ENCODE measurements around the gene KRT81. TPM values are rescaled to one million over a fixed set of nuclear protein-coding genes. Genes with fewer than 3 reads are reported as not detected.

KRT81 gene
- total and polyA plus RNA-seq, 8 donors = 0.22 to 0.76 (median 0.52) TPM; not detected in 4

DNA sequence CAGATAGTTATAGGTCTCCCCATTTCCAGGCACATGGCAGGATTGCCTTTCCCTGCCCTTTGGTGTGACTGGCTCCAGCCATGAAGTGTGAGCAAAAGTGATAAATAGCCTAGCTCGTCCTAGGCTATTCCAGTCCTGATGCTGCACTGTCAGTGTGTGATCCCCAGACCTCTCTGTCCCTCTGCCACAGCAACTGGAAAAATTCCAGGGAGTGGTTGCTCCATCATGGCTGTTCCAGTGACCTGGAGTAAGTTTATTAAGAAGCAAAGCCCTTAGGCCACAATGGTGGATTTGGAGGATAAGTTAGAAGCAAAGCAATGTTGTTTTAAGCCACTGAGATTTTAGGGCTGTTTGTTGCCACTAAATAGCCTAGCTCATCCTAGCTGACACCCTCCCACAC, 39.7 kb upstream of the KRT81 start:
- Histone ChIP-seq H3K27ac (no peak overlapping the region), H3K4me1 (peaks cover 0 to 2% (median 0%) of the 10 kb centered on the region in 3 donors), H3K27me3 (no peaks in the 10 kb centered on the region), H3K36me3 (no peaks in the 10 kb centered on the region), H3K9me3 (no peaks in the 10 kb centered on the region), H3K4me3 (no peak overlapping the region)
- 42 to 76% methylated on average over 1 of the region's 1 CpG for WGBS, 2 donors
- no peak for DNase-seq
- no peak for TF ChIP-seq CTCF (IDR thresholded peaks at IDR 0.05)
- intact Hi-C loops (cut with DNase I) = no loop called here
- FAIRE-seq = no peak
- no peak for ATAC-seq

GRCh38 chr12:52327830-52328500, 36.6 kb upstream of the KRT81 start:
- intact Hi-C loops (cut with DNase I) = no loop called here
- FAIRE-seq = no peak
- Histone ChIP-seq H3K27me3 (no peaks in the 10 kb centered on the region), H3K27ac (no peak overlapping the region), H3K36me3 (no peaks in the 10 kb centered on the region), H3K4me3 (no peak overlapping the region), H3K9me3 (no peaks in the 10 kb centered on the region), H3K4me1 (peaks cover 0 to 2% (median 0%) of the 10 kb centered on the region in 3 donors)
- 48 to 52% methylated on average over 10 of the region's 10 CpGs for WGBS, 2 donors
- no peak for DNase-seq
- TF ChIP-seq CTCF (IDR thresholded peaks at IDR 0.05) = no peak
- peak; percentile 5 to 15 (median 5) for ATAC-seq

DNA sequence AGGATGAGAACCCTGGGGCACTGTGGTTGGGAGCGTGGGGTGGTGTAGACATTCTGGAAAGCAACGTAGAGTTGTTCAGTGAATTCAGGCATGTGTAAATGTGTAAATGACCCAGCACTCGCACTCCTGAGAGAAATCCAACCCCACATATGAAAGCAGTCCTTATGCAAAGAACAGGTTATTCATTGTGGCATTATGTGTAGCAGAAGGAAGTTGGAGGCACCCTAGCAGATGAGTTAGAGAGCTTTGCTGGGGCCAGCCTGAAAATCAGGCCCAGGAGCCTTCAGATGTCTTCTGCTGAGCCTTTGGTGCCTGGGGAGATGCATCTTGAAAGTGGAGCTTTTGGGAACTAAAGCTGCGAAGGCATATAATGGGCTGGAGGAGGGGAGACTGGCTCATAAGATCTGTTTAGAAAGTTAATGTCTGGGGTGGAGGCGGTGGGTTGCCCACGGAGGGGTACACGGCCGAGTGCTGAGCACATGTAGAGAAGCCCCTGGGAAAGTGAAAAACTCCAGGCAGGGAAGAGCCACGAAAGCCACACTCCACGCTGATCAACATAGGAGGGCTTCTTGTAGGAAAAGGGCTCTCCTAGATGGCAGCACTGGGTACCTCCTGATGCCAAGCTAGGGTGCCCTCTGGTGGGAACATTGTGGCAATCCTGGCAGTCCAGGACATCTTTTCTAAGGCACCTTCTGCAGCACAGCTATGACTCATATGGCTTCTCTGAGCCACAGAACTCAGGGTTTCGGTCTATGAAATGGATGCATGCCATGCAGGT, 35.9 kb upstream of the KRT81 start:
- H3K27me3 ChIP-seq = no peaks in the 10 kb centered on the region
- H3K9me3 ChIP-seq = no peaks in the 10 kb centered on the region
- no peak overlapping the region for H3K4me3 ChIP-seq
- 28 to 29% methylated on average over 11 of the region's 11 CpGs for WGBS, 2 donors
- intact Hi-C loops (cut with DNase I) = no loop called here
- no peak overlapping the region for H3K27ac ChIP-seq
- no peaks in the 10 kb centered on the region for H3K36me3 ChIP-seq
- peak; percentile 69 to 75 (median 72) for TF ChIP-seq CTCF (IDR thresholded peaks at IDR 0.05)
- FAIRE-seq = no peak
- ATAC-seq = peak; percentile 96 to 99 (median 98)
- peaks cover 0 to 2% (median 0%) of the 10 kb centered on the region in 3 donors for H3K4me1 ChIP-seq
- DNase-seq = peak in 5 of 6 donors; percentile 72 to 94 (median 85)

DNA sequence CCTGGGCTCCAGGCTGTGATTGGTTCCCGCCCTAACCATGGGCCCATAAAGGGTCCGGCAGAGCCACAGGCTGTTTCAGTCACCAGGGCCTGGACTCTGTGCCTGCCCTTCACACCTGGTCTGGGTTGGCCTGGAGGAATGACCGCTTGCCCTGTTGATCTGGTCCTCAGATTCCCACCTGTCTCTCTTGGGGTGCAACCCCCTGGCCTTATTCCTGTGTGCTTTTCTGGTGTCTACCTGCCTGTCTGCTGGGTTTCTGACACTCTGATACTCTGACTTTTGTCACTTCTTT, 32.8 kb upstream of the KRT81 start:
- 90 to 91% methylated on average over 3 of the region's 3 CpGs for WGBS, 2 donors
- Histone ChIP-seq H3K4me3 (no peak overlapping the region), H3K36me3 (no peaks in the 10 kb centered on the region), H3K27me3 (no peaks in the 10 kb centered on the region), H3K9me3 (no peaks in the 10 kb centered on the region), H3K27ac (no peak overlapping the region), H3K4me1 (peaks cover 0 to 2% (median 0%) of the 10 kb centered on the region in 3 donors)
- ATAC-seq (no peak), DNase-seq (no peak), FAIRE-seq (no peak)
- intact Hi-C loops (cut with DNase I) = loop anchor here in 1 of 3 donors (5.0 kb wide), 1 partner anchor 167 kb away; no protein-coding TSS in a partner anchor
- no peak for TF ChIP-seq CTCF (IDR thresholded peaks at IDR 0.05)
